Activated T-cell treated with anti-CD3 and anti-CD28 coated beads for 24 hours (primary cell): ENCODE measurements around the gene SERP2.
A peak's percentile ranks its signal among the peaks of the same experiment; 100 is the strongest.

Experiments
- DNase-seq: peaks from one replicate; pipeline ENCODE4 v3.0.0-alpha.2; 2020; ENCODE audit warnings: low read depth

SERP2 gene

DNA sequence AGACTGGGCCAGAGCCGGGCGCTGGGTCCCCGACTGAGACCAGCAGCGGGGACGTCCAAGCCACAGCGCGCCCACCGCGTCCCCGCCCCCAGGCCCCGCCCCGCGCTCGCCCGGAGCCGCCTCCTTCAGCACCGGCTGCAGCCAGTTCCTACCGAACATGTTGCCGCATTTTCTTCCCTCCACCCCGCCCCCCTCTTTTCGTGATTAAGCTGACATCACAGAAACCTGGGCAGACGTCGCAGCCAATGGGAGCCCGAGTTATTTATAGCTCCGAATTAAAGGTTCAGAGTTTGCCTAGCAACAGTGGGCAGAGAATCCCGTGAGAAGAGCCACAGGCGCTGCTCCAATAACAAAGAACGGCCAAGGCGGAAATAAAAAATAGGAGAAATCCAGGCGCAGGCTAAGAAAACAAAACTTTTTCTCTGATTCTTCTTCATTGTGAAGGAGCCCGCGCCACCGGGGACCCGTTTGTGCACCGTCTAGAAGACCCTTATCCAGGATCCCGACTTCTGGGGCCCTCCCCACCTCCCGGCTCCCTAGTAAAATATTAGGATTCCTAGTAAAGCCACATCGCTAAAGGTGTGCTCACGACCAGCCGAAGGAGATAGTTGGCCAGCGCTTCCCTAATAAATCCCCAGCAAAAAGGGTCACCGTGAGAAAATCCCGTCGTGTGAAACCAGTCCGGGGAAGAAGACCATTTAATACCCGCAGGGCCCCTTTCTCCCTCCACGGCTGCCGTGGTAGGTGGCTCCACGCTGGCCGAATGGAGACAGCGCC, 61.7 kb downstream of the SERP2 start:
- peak; percentile 88 for DNase-seq

DNA sequence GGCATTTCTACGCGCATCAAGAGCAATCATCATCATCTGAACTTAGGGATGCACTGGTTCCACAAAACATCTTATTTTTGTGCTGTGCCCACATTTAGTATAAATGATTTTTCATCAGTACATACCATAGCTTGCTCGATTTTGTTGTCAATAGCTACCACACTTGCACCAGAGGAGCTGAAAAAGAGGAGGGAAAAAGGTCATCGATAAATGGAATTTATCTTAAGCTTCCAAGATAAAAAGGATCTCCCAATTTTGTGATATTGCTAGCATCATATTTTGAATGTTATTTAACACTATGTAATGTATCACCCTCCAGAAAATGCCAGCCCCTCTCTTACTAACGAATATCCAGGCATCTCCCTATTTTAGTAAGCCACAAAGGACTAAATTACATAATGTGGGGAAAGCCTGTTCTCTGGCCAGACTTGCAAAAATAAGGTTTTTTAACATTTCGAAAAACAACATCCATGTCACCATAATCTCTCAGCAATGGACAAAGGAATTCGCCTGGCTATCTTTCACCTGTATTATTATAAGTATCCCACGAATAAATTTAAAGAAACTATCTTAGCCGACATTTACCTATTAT, 62.4 kb downstream of the SERP2 start:
- DNase-seq, result no peak

DNA sequence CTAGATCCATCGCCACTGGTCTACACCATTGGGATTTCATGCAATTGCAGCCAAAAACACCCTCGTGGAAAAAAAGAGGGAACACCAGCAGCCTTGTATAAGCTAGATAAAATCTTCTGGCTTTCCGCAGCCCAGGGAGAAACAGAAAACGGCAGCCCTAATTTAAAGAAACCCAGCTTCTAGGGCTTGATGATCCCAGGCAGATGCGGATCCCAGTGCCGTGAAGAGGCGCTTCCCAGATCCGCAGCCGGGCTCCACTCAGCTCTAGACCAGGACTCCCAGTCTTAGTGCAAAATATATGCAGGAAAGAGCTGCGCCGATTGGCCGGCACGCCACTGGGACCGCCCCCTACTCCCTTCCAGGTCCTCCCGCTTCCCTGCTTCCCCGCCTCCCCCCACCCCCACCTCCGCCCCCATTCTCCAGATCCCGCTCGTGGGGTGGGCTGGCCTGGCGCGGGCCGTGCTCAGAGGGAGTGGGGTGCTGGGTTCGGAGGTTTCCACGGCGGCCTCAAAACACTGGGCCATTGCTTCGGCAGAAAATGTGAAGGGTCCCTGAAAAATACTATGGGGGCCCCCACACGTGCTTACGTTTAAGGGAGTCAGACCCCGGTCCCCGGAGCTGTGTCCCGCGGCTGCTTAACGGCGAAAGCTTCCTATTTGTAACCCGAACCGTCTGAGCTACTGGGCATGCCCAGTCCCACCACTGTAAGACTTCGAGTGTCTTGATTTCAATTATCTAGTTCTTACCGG, 63.1 kb downstream of the SERP2 start:
- DNase-seq, result peak; percentile 22

DNA sequence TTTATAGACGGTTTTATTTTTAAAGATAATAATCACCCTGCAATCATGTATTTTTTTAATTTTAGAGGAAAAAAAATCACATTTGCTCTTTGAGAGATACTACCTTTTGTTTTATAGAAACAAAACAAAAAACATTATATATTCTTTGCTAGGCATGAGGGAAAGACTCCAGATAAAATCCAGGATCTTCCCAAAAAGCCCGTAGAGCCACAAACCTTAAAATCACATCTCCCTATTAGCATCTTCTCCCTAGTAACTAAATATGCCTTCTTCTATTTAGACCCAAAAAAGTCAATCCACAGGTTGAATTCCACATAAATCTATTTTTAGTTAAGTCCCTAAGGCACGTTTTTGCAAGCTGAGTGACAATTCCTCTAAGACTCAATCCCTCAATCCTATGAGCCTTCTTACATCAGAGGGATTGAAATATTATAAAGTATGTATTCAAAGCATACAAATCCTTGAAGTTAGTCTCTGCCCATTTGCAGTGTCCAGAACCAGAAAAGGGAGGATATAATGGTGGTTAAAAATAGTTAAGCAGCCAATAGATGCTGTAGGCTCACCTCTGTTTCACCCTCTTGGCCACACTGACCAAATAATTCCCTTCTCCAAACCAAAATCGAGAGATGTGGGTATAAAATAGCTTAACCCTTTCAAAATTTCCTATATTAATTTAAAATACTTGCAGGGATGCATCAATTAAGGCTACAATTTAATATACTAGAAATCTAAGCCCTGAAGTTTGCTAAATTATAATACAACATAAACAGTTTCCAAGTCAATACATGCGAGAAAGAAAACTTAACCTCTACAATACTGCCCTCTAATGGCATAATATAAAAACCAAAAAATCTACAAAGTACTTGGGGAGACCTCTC, 64.0 kb downstream of the SERP2 start:
- DNase-seq, result no peak

DNA sequence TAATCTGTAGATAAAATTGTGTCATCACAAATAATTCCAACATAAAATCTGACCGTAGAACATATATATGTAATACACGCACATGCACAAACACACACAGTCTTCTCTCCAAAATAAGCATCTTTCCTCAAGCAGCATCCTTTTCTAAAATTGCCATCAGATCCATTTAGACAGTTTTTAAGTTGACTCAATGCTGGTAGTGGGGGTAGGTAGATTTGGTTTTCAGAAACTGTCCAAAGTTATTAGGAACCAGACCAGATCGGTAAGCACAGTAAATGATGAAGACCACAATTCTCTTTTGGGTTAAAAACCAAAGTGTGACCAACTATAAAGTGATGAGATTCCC, 64.6 kb downstream of the SERP2 start:
- no peak for DNase-seq

DNA sequence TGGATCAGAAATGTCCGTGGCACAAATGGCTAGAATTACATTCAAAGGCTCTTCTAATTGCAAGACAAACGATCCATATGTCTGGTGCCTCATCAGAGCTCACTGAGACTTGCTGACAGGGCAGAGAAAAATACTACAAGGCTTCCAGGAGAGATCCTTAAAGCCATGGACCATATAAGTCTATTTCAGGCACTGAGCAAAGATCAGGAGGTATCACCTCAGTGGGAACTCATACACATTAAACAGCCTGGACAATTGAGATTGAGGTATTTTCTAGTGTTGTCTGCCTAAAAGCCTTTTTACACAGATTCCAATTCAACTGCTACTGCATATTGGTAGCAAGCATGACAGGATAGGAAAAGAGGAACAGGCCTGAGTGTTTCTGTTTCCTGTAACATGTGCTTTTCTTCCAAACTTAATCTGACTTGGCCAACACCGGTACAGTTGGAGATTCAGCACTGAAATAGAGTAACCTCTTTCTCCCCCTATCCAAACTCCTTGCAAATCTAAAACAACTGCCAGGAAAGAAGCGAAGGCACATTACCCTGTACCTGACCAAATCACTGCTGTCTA, 65.9 kb downstream of the SERP2 start:
- no peak for DNase-seq

DNA sequence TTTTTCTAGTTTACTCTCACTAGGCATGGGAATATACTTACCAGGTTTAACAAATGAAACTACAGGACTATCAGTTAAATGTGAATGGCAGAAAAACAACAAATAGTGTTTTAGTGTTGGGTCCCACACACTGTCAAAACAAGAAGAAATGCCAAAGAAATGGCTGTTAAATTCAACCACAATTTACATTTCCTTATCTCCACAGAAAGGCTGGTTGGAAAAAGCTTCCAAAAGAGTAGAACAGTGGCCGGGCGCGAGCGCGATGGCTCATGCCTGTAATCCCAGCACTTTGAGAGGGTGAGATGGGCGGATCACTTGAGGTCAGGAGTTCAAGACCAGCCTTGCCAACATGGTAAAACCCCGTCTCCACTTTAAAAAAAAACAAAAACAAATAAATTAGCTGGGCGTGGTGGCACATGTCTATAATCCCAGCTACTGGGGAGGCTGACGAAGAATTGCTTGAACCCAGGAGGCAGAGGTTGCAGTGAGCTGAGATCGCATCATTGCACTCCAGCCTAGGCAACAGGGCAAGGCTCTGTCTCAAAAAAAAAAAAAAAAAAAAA, 66.5 kb downstream of the SERP2 start:
- DNase-seq, result no peak
